HG03378 (cell line): ENCODE measurements around the gene LPIN3.

Source experiments
- ATAC-seq: cut with Tn5 transposase; IDR thresholded peaks from one replicate; pipeline ENCODE4 v1.9.1; 2021; ENCODE audit warnings: mild to moderate bottlenecking, moderate library complexity; ENCODE audit not compliant: unreplicated experiment

The LPIN3 gene

DNA sequence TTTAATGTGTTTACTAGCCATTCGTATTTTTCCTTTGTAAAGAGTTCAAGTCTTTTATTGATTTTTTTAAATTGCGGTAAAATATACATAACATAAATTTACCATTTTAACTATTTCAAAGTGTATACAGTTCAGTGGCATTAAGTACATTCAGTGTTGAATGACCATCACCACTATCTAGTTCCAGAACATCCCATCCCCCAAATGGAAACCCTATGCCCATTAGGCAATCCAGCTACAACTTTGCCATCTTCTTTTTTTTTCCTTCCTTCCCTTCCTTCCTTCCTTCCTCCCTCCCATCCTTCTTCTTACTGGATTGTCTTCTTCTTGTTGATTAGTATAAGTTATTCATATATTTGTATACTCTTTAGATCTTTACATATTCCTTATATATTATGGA is 8.6 kb downstream of the LPIN3 start:
- no peak for ATAC-seq

GRCh38 chr20:41349943-41350342 is 9.3 kb downstream of the LPIN3 start:
- ATAC-seq: no peak

DNA sequence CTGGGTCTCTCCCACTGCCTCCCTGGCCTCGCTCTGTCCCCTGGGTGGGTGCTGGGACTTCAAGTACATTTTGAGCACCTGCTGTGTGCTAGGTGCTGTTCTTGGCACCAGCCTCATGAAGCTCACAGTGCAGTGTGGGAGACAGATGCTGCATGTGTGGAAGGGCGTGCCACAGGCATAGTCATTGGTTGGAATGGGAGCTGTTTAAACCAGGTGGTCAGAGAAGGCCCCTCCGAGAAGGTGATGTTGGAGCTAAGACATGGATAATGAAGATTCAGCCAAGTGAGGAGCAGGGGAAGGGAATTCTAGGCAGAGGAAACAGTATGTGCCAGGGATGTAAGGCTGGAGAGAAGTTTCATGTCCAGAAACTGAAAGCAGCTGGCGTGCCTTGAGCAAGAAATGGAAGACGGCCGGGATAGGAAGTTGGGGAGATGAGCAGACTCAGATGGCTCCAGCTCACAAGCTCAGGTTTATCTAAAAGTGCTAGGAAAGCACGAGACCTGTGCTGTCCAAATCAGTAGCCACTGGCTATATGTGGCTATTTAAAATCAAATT is 9.9 kb downstream of the LPIN3 start:
- no peak for ATAC-seq

- no peak for ATAC-seq
Observed at GRCh38 chr20:41352106-41352505, 11.5 kb downstream of the LPIN3 start.

DNA sequence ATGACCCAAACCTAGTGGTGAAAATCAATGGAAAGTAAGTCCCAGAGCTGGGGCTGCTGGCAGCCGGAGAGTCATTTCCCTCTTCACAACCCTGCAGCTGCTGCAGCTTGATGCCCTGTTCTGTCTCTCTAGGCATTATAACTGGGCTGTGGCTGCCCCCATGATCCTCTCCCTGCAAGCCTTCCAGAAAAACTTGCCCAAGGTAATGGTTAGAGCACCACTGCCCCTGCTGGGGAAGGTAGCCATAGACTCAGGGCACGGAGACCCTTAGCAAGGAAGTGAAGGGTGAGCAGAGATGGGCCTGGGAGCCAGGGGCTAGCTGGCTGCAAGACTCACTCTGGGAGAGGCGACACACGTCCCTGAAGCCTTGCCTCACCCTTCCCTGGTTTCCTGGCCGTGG is 12.0 kb downstream of the LPIN3 start:
- no peak for ATAC-seq

GRCh38 chr20:41353530-41353929 is 12.9 kb downstream of the LPIN3 start:
- no peak for ATAC-seq

GRCh38 chr20:41355192-41355591 is 14.6 kb downstream of the LPIN3 start:
- no peak for ATAC-seq

DNA sequence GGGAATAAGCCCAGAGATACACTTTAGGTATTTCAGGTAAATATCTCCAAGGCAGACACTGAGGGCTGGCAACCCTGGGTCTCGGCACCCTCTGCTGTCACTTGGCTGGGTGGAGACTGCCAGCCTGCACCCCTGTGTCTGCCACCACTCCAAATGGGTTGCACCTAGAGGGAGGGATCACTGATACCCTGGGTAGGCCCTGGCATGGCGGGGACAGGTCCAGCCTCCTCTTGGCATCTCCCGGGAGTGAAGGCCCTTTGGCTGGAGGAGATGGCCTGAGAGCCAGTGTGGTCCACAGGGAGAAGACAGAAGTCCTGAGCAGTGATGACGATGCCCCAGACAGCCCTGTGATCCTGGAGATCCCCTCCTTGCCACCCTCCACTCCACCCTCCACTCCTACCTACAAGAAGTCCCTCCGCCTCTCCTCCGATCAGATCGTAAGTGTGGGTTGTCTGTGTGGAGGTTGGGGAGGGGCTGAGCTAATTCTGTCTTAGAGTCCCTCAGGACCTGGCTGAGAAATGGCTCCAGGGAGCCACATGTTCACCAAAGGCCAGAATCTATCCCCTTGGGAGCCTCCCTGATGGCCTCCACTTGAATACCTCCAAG is 15.1 kb downstream of the LPIN3 start:
- no peak for ATAC-seq

DNA sequence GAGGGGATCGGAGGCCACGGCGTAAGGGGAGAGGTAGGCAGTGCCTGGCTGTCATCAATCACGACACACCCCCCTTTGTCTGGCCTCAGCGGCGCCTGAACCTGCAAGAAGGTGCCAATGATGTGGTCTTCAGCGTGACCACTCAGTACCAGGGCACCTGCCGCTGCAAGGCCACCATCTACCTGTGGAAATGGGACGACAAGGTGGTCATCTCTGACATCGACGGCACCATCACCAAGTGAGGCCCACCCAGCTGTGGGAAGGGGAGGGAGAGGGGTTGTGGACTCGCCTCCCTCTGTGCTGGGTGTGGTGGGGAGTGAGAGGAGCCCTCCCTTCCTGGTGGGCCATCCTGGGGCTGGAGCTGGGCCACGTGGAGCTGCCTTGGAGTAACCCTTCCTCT is 16.3 kb downstream of the LPIN3 start:
- no peak for ATAC-seq

GRCh38 chr20:41357424-41358163 is 17.0 kb downstream of the LPIN3 start:
- no peak for ATAC-seq

GRCh38 chr20:41358230-41358629 is 17.6 kb downstream of the LPIN3 start:
- no peak for ATAC-seq

DNA sequence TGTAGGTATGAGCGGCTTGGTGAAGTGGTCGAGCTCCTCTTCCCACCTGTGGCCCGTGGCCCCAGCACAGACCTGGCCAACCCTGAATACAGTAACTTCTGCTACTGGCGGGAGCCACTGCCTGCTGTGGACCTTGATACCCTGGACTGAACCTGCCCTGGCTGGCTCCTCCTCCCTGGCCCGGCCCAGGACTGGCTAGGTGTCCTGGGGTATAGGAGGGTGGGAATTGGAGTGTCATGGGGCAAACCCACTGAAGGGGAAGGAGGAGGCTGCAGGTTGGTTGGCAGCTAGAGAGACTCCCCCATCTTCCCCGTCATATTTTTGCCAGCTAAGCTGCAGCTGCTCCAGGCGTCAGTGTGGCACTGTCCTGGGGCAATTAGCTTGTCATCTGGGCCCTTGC is 18.1 kb downstream of the LPIN3 start:
- ATAC-seq: no peak

- ATAC-seq: no peak
Observed at GRCh38 chr20:41359541-41360011, 19.0 kb downstream of the LPIN3 start.

DNA sequence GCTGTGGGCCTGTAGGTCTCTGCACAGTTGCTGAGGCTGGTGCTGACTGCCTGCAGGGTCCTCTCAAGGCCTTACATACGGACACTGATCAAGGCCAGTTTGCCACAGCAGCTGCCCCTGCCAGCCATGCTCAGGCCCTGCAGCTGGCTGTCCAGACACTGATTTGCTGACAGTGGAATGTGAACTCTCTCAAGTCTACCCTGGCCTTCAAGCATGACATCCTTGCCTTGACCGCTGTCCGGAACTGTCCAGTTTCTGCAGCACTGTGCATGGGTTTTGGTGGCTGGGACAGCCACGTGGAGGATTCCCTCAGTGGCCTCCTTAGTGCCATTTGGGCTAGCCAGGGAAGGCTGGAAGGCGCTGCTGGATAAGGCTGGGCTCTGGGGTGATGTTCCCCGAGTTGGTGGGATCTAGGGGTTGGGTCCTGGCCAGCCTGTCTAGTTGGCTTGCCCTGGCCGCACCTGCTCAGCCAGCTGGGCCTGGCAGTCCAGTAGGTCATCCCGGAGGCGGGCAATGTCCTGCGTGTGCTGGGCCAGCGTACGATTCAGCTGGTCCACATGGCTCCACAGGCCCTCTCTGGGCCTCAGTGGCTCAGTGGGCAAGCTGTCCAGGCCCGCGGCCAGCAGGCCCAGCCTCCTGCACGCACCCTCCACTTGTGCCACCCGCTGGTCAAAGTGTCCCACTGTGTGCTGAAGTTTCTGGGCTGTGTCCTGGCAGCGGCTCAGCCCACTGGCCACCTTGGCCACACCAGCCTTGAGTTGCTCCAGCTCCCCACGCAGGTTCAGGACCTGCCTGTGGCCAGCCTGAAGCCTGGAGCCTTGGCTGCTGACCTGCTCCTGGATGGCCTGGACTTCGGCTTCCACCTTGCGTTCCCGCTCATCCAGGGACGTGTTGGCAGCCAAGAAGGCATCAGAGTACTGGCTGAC is 20.5 kb downstream of the LPIN3 start:
- no peak for ATAC-seq

GRCh38 chr20:41361757-41362747 is 21.4 kb downstream of the LPIN3 start:
- no peak for ATAC-seq

- no peak for ATAC-seq
Observed at GRCh38 chr20:41362748-41363140, 22.1 kb downstream of the LPIN3 start.

- ATAC-seq: no peak
Observed at GRCh38 chr20:41363601-41364000, 23.0 kb downstream of the LPIN3 start.

GRCh38 chr20:41364236-41364855 is 23.7 kb downstream of the LPIN3 start:
- ATAC-seq: no peak

- ATAC-seq: no peak
Observed at GRCh38 chr20:41364967-41365765, 24.5 kb downstream of the LPIN3 start.
